Hypothalamus (tissue), 51 donors: ENCODE results near the gene C6orf15.

Experiments
- DNase-seq, 51 donors: peaks; one replicate each; lab custom pipeline; 2025; lab: John Stamatoyannopoulos, UW

The C6orf15 gene

DNA sequence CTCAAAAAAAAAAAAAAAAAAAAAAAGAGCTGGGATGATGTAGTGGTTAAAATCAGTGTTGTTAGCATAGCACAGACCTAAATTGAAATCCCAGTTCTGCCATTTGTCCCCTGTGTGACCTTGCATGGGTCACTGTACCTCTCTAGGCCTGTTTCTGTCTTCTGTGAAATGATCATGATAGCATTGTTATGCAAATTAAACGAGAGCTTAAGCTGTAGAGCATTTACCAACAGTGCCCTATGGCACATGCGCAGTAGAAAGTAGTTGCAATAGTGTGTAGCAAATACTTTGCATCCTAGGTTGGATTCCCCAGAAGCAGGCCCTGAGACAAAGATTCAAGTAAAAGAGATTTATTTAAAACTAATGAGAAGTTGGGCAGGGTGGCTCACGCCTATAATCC lies 19.2 kb upstream of the C6orf15 start:
- DNase-seq: no peak

DNA sequence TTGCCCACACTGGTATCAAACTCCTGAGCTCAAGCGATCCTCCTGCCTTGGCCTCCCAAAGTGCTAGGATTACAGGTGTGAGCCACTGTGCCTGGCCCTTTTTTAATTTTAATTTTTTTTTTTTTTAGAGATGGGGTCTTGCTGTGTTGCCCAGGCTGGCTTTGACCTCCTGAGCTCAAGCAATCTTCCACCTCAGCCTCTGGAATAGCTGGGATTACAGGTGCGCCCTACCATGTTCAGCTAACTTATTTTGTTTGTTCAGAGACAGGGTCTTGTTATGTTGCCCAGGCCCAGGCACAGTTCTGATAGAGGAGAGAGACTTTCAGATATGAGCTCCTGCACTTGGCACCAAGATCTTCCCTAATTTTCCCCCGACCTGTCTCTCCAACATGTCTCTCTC lies 18.4 kb upstream of the C6orf15 start:
- no peak for DNase-seq

DNA sequence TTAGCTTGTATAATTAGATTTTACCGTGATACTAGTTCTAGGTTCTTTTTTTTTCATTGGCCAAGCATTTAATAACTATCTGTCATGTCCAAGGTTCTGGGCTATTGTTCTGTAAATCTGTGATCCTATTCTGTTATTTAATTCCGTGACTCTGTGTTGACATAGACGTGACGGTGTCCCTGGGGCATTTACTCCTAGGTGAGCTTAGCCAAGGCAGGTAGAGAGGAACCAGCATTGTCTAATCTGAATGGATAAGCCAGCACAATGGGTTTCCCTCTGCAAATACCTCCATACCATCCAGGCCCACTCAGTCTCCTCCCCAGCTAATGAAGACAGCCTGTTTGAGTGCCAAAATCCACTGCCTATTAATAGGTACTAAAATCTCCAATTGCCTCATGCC lies 16.8 kb upstream of the C6orf15 start:
- DNase-seq: no peak

DNA sequence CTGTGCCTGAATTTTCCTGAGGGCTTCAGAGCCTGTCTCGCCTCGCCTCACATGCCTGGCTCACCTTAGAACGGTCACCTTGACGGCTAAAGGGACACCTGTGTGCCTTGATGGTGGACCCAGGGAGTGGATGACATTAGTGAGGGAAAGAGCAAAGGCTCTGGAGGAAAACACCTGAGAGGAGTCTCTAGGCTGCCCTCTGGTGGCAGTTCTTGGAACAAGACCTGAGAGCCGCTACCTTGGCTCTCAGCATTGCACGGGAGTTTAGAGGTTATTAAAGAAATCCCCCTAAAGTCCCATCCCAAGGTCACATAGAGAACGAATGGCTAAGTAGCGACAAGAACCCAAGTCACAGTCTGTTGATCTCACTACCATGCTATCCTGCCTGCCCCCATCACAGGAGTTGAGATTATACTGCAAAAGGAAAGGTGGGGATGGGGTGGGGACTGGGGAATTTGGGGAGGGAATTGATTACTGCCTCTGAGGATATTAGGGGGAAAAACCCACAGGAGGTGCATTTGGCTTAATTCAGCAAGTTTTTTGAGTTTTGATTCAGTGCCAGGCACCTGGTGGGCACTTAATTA lies 15.8 kb upstream of the C6orf15 start:
- peak in 24 of 51 donors; percentile 6 to 61 (median 28) for DNase-seq

DNA sequence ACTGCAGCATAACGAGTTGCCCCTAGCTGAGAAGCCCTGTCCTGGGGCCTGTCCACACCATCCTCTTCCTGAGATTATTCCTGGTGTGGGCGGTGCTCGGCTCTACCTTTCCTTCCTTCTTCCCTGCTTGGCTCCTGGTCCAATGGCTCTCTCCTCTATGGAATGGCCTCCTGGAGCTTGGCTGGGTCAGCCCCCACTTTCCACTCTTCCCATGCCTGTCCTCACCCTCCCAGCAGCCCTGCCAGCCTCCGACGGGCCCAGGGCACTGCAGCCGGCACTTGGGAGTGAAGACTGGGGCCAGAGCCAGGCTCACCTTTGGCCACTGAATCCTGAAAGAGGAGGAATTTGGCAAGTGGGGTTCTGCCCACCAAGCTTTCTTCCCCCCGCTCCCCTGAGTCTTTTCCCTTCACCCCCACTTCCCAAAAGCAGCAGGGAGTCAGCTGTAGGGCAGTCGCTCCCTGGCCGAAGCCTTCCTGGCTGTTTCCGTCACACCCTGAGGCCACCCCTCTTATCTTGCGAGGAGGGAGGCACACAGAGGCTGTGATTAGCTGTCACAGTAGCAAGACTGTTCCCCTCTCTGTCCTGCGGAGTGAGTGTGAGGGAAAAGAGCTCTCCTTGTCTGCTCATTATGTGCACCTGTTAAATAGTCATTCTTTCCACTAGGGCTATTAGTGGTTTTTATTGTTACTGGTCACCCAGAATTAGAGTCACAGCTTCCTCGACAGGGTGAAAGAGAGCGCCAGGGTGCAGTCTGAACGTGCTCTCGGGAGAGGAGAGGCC lies 14.2 kb upstream of the C6orf15 start:
- DNase-seq: no peak

DNA sequence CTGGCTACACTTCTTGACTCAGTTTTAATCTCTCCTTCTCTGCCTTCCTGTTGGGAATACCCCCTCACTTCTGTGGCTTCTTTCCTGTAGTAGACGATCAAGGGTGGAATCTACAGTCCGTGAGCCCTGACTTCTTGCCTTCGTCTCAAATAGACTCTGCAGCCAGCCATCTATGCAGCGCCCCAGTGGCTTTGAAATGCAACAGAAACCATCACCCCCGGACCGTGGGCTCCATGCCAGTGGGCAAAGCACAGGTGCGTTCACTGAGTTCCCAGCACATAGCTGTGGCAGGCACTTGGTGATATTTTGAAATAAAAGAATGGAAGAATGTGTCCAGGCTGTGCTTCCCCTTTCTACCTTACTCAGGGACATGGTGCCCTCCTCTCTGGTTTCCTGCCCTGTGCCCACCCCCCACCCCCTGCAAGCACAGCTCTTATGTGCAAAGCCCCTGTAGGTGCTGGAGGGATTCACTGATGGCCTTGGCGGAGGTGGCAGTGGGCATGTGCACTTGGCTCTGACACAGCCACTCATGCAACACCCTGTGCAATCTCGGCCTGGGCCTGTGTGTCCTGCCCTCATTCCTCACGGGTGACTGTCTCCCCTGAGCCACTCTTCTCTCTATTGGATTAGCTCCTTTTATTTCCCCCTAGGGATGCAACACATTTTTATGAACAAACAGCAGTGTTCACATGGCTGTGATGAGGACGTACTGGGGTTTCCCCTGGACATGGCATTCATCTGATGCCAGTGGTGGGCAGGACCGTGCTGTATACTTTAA lies 13.4 kb upstream of the C6orf15 start:
- no peak for DNase-seq

DNA sequence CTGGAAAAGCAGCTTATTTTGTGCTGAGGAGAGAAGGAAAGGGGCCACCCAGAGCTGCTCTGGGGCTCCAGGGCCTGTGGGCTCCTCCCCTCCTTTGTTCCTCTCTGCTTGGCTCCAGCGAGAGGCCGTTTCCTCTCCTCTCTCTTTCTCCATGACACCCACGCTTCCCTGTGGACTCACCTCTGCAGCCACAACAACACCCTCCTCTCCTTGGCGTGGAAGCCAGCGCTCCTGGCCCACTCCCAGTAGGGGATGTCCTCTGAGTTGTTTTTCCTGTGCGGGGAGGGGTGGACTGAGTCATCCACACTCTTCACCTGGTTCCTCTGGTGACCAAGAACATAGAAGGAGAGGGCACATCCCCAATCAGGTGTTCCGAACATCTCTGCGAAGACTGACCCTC lies 12.8 kb upstream of the C6orf15 start:
- no peak for DNase-seq

DNA sequence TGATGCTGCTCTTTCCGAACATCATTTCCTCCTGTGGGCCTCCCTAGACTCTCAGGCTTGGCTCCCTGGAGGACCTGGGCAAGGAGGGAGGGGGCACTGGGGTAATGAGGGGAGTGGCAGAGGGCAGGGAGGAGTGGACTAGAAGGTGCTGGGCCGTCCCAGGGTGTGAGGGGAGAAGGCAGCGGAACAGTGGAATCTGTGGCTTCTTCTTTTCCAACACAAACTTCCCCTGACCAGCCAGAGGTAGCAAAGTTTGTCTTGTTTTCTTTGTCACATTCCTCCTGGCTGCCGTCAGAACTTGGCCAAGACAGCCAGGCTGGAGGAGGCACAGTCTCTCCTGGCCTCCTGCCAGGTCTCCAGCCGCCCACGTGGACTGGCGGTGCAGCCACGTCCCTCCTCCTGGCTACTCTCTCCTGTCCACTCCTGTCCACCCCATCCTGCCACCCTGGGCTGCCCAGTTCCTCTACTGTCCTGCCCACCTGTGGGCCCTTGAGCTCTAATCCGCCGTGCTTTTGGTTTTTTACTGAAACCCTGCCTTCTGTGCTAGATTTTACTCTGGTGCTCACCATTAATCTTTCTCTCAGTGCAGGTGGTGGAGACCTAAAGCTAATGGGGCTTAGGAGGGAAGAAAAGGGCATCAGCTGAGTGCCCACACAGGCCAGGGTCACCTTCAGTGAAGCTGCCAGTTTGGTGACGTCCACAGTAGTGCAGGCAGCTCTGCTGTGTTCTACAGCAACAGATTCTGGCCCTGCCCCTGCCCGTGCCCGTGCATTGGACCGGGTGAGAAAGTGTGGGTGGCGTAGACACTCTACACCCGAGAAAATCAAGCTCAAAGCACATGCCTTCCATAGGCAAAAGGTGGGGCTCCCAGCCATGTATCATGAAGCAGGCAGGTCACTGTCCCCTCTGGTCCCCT lies 10.7 kb upstream of the C6orf15 start:
- DNase-seq: peak in 35 of 51 donors; percentile 4 to 71 (median 37)

DNA sequence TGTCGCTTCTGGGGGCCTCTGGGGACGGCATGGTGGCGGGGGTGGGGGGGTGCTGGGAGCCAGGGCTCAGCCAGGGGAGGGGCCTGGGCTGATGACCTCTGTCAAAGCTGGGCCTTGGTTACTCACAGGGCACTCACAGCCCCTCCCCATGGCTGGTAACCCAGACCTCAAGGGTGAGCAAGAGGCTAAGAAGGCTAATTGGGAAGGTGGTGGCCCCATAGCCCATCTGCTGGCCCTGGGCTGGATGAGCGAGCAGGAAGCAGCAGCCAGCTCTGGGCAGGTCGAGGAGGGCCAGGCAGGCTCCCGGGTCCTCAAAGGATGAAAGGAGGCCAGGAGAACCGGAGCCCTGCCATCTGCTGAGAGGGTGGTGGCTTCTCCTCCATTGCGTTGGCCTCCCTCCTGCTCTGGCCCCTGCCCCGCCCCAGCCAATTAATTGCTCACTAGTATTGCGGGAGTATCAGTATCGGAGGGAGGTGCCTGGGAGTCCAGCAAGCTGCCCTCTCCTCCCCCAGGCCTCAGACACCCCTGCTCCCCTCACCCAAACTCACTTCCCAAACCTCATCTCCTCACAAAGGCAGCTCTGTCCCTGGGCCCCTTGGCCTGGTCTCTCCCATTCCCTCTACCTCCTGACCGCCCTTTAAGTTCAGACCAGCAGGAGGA lies 8.9 kb upstream of the C6orf15 start:
- DNase-seq: no peak

DNA sequence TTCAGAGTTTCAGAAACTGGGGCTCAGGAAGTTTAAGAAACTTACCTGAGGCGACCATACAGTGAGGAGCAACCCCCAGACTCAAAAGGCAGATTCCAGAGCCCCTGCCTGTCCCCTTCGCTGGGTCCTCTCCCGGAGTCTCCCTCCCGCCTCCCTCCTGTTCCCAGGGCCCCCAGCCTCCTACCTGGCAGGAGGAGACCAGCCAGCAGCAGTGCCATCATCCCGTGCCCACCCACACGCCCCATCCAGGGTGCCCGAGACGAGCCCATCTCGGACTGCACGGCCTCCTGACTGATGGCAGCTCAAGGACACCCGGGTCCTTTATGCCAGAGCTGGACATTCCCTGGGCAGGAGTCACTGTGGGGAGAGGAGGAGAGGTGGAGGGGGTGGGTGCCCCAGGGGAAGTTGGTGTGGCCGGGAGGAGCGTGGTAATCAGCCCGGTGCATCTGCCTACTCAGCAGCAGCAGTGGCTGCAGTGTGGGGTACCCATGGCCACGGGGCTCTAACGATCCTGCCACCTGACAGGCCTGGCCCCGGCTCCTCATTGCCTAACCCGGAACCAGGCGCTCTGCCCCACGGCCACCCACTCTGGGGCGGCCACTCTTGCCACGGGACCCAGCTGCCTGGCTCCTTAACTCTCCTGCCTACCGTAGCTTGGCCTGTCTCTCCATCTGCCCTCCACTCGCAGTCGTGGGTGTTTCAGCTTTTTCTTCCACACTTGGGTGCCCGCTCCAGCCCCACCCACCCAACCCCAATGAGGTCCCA lies 8.0 kb upstream of the C6orf15 start, which contains the start of gene CDSN:
CDSN (minus strand) TSS at position 296 of the 765 bp plus-strand sequence; CDS start at position 269, 27 bp downstream.
- DNase-seq: no peak

DNA sequence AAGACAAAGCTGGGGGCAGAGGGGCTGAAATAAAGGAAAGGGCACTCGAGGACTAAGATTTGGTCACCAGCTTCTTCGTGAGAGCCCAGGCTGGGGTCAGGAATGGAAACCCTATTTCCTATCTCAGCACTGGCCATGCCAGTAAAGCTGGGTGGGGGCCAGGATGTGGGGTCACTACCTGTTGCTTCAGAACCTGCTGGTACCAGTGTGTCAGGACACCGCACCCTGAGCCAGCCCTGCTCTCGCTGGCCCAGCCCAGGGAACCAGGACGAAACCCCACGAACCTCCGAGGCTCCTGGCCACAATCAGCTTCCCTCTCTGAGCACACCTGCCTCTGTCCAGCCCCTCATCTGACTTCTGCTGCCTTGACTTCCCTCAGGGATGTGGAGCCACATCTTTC lies 5.8 kb upstream of the C6orf15 start:
- DNase-seq: no peak

DNA sequence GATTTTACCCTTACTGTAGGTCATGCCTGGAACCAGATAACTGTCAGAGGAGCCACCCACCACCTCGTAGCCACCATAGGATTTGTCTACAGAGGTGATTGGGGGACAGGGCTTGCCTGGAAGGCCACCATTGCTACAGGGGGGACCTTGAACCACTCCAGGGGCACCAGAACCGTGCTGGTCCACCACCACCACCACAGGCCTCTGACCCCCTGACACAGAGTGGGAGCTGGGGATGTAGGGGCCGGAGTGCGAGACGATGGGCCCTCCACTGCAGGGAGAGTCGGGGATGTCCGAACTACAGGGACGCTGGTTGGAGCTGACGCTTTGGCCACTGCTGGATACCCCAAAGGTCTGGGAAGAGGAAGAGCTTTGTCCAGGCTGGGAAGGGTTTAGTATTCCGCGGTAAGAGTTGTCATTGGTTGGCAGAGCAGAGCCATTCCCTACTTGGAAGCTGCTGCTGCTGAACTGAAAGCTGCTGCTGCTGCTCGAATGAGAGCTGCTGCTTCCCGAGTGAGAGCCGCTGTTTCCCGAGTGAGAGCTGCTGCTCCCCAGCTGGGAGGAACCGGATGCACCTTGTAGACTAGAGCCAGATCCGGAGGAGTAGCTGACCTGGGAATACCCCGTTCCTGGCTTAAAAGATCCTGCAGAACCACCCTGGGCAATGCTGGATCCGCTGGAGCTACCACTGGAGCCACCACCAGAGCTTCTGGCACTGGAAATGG lies 4.4 kb upstream of the C6orf15 start:
- peak in 1 of 51 donors; percentile 7 for DNase-seq

DNA sequence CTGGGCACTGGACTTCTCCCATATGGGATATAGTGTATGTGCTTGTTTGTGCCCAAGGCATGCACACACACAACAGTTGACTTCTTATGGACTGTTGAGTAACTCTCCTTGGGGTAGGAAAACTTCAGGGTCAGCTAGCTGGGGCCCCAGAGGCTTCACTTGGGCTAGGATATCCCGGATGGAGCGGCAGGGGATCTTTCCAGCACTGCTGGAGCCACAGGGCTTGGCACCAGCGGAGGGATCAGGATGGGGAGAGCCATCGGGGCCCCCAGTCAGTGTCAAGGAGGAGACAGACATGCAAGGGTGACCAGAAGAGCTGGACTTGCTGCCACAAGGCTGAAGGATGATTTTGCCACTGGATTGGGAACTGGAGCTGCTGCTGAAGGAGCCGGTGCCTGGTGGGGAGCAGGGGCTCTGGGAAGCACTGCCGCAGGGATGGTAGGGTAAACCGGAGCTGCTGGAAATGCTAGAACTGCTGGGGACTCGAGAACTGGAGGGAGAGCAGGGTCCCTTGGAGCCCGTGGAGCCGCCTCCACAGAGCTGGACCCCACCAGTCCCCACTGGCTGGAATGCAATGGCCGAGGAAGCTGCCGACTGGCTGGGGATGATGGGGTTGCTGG lies 3.7 kb upstream of the C6orf15 start:
- no peak for DNase-seq

DNA sequence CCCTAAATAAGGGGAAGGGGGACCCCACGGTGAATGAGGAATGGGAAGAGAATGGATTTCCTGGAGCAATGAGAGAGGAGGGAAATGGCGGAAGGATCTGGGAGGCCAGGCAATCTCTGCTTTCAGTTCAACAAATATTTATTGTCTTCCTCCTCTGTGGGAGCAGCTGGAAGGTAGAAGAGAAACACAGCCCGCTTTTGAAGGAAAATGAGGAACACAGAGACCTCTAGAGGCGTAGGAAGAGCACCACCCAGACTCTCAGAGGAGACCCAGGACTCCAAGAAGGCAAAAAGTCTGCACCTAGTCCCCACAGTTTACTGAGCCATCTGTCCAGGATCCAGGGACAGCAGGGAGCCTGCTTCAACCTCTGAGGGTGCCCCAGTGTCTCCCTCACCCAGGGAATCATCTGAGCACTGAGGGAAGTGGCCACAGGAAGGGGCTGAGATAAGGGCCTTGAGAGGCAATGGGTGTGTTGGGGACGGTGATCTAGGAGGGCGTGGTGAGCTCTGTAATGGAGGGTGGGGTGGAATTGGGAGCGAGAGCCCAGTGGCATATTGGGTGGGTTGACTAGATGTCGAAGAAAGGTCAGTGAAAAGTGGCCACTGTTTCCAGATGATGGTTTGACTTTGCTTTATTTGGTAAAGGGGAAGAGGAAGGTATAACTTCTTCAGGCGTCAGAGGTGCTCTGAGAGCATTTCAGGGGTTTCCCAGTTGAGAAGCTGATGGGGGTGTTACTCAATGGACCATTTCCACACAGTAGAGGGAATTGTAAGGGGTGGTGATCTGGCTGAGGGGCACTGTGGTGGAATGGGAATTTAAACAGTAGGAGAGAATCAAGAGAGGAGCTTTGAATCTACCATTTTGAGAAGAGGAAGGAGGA lies 2.8 kb upstream of the C6orf15 start:
- DNase-seq: peak in 3 of 51 donors; percentile 11 to 18 (median 17)

DNA sequence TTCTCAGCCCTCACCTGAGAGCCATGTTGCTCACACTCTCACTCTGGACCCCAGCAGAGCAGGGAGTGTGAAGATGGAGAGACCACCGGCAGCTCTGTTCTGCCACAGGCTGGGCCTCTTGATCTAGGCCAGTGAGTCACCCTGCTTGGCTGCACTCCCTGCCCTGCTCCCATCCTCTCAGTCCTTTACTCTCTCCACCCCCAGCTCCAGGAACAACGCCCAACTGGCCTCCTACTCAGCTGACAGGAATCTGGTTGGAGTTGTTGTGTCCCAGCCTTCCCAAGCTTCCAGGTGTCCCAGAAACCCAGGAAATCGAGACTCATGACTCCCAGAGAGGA lies 2.1 kb upstream of the C6orf15 start, which contains the start of gene PSORS1C1:
PSORS1C1 (plus strand) TSS at position 260 of the 338 bp plus-strand sequence. CDS start 14,833 bp downstream, outside the sequence.
- DNase-seq: peak in 17 of 51 donors; percentile 6 to 75 (median 45)

DNA sequence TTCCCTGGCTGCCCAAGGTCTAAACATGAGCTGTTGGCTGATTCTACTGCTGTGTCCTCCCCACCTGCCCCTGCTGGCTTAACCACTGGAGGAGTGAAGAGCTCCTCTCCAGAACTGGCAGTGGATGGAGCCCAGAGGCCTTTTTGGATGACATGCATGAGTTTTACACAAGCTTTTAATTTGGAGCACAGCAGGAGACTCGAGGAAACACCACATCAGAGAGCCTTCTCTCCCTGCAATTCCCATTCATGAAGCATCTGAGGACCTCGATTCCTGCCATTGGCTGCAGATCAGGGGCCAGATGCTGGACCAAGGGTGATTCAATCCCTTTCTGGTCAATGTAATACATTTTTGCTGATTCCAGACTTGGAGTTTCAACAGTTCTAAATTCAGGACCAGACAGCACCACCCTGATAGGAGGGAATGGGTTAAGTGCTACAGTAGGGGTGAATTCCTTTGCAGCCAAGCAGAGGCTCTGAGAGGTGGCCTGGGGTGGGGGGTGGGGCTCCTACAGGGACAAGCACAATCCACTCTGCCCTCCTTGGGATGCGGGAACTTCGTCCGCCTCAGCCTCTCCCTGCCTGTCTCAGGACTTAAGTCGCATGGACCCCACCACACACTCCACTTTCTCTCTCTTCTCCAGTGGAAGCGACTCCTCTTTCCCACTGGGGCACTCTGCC lies 1.6 kb upstream of the C6orf15 start:
- no peak for DNase-seq
